22Rv1 (cell line): ENCODE data around the gene FAM222A.

ENCODE experiments used
- H3K27ac ChIP-seq: fragments of 450-650 bp; 2 replicates; pipeline ENCODE4 v1.5.1; 2017
- CTCF ChIP-seq: fragments of 450-650 bp; IDR thresholded peaks from 2 replicates; pipeline ENCODE4 v1.5.1; 2017; ENCODE audit warnings: mild to moderate bottlenecking
- ZFX ChIP-seq: fragments of 450-650 bp; IDR thresholded peaks from 2 replicates; pipeline ENCODE4 v1.6.1; 2017; ENCODE audit warnings: antibody characterized with exemption, borderline replicate concordance

Gene FAM222A

GRCh38 chr12:109818905-109819500, 105.4 kb downstream of the FAM222A start:
- no peak for TF ChIP-seq ZFX
- no peak for TF ChIP-seq CTCF
- no peak overlapping the region for H3K27ac ChIP-seq
